HEK293 (cell line): ENCODE measurements around the gene S1PR4.

Experiments
- CTCF ChIA-PET: fragments of 350-600 bp; formaldehyde crosslinking; extraction: SDS; loops from one replicate; lab custom pipeline; 2021; ENCODE audit warnings: antibody characterized with exemption; lab: Yijun Ruan, JAX
- POLR2A ChIA-PET: fragments of 300-600 bp; formaldehyde crosslinking; extraction: SDS; loops from one replicate; lab custom pipeline; 2020; ENCODE audit warnings: antibody characterized with exemption, inconsistent platforms; lab: Yijun Ruan, JAX
- H3K27ac ChIP-seq: fragments of 200-500 bp; sonication (Bioruptor generic); 2 replicates; pipeline ENCODE4 v1.5.1; 2014; ENCODE audit warnings: low read depth, low read length, control low read depth, inconsistent platforms; ENCODE audit errors: extremely low read depth
- H3K36me3 ChIP-seq, 2 experiments: fragments of 200-500 bp in 1 of 2; sonication (Bioruptor generic) in 1 of 2; 1 replicate in 1 of 2; 2 replicates in 1 of 2; pipeline ENCODE4 v1.5.1; 2014 to 2017; ENCODE audit warnings: inconsistent platforms in 2 of 2, low read length in 2 of 2; ENCODE audit not compliant: control insufficient read depth in 2 of 2, insufficient read depth in 1 of 2
- H3K4me1 ChIP-seq: fragments of 200-500 bp; sonication (Bioruptor generic); 2 replicates; pipeline ENCODE4 v1.5.1; 2014; ENCODE audit warnings: mild to moderate bottlenecking, low read length, inconsistent platforms; ENCODE audit not compliant: control insufficient read depth, insufficient read depth
- H3K4me3 ChIP-seq: 2 replicates; pipeline ENCODE4 v1.5.1; 2011; ENCODE audit warnings: low read depth, mild to moderate bottlenecking, control low read depth, low read length, moderate library complexity
- H3K9me3 ChIP-seq: fragments of 200-500 bp; sonication (Bioruptor generic); 2 replicates; pipeline ENCODE4 v1.5.1; 2014; ENCODE audit warnings: low read depth, low read length, inconsistent platforms; ENCODE audit not compliant: control insufficient read depth, insufficient read depth
- EGR2 ChIP-seq: fragments of 450-650 bp; formaldehyde crosslinking; IDR thresholded peaks from 2 replicates; pipeline ENCODE4 v1.5.1; 2016; ENCODE audit warnings: low read depth, missing biosample characterization, missing genetic modification characterization
- GLIS1 ChIP-seq: fragments of 450-650 bp; formaldehyde crosslinking; IDR thresholded peaks from 2 replicates; pipeline ENCODE4 v1.5.1; 2016; ENCODE audit warnings: missing biosample characterization, missing genetic modification characterization
- HOXD13 ChIP-seq: sonication (generic); formaldehyde crosslinking; IDR thresholded peaks from 2 replicates; pipeline ENCODE4 v1.8.0; 2022; ENCODE audit warnings: missing genetic modification reagents, borderline replicate concordance
- PRDM1 ChIP-seq: fragments of 450-650 bp; formaldehyde crosslinking; IDR thresholded peaks from 2 replicates; pipeline ENCODE4; 2016; ENCODE audit warnings: missing biosample characterization, missing genetic modification characterization
- ZBTB1 ChIP-seq: fragments of 450-650 bp; formaldehyde crosslinking; IDR thresholded peaks from 2 replicates; pipeline ENCODE4 v1.5.1; 2016; ENCODE audit warnings: missing biosample characterization, missing genetic modification characterization
- ZEB2 ChIP-seq: fragments of 450-650 bp; formaldehyde crosslinking; IDR thresholded peaks from 2 replicates; pipeline ENCODE4 v1.5.1; 2016; ENCODE audit warnings: missing biosample characterization, missing genetic modification characterization
- ZFHX2 ChIP-seq: fragments of 450-650 bp; formaldehyde crosslinking; conservative IDR thresholded peaks from 2 replicates; pipeline ENCODE4 v1.5.1; 2016; ENCODE audit warnings: missing biosample characterization, missing genetic modification characterization
- ZIC2 ChIP-seq: fragments of 450-650 bp; formaldehyde crosslinking; IDR thresholded peaks from 2 replicates; pipeline ENCODE4 v1.5.1; 2016; ENCODE audit warnings: missing biosample characterization, missing genetic modification characterization
- ZNF174 ChIP-seq: fragments of 450-650 bp; formaldehyde crosslinking; IDR thresholded peaks from 2 replicates; pipeline ENCODE4 v1.5.0; 2017; ENCODE audit warnings: missing biosample characterization, mild to moderate bottlenecking, missing genetic modification characterization
- ZNF645 ChIP-seq: fragments of 450-650 bp; formaldehyde crosslinking; IDR thresholded peaks from 2 replicates; pipeline ENCODE4; 2016; ENCODE audit warnings: missing biosample characterization, missing genetic modification characterization
- TF ChIP-seq, protein P1 (sequence below): fragments of 450-650 bp; formaldehyde crosslinking; IDR thresholded peaks from 2 replicates; pipeline ENCODE4 v1.5.1; 2016; ENCODE audit warnings: missing biosample characterization, missing genetic modification characterization
- TF ChIP-seq, protein P2 (sequence below): fragments of 450-650 bp; formaldehyde crosslinking; IDR thresholded peaks from 2 replicates; pipeline ENCODE4 v1.5.1; 2016; ENCODE audit warnings: missing biosample characterization, missing genetic modification characterization
- TF ChIP-seq, protein P3 (sequence below): fragments of 450-650 bp; formaldehyde crosslinking; IDR thresholded peaks from 2 replicates; pipeline ENCODE4 v1.5.1; 2016; ENCODE audit warnings: missing biosample characterization, missing genetic modification characterization

S1PR4 gene

DNA sequence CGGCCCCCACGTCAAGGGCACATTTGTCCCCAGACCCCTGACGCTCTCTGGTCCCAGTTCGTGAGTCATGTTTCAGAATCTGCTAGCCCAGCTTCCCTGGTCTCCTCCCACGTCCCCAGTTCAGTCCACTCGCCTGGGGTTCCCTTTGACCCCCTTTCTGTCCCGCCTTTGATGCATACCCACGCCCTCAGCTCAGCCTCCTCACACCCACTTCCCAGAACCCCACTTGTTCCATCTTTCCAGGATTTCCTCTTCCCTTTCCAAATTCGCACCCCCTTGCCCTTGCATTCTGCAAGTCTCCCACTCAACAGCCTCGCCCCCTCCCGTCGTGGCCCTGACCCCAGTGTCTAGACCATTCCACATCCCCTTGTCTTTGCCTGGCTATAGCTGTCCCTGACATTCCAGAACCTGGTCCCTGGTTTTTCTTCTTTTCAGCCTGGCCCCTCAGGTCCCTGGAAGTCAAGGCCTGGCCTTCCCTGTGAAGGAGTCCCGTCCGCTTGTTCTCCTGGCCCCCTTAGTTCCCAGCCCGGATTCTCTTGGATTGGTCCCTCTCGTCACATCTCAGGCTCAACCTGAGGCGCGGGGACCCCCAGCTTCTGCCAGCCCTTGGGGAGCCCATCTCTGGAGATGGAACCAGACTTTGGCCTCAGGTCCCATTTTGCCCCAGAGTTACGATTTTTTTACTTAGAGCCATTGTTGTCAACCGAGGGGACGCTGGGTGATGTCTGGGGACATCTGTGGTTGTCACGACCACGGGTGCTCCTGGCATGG, 8.5 kb downstream of the S1PR4 start (continued):
- TF ChIP-seq, protein P1, sequence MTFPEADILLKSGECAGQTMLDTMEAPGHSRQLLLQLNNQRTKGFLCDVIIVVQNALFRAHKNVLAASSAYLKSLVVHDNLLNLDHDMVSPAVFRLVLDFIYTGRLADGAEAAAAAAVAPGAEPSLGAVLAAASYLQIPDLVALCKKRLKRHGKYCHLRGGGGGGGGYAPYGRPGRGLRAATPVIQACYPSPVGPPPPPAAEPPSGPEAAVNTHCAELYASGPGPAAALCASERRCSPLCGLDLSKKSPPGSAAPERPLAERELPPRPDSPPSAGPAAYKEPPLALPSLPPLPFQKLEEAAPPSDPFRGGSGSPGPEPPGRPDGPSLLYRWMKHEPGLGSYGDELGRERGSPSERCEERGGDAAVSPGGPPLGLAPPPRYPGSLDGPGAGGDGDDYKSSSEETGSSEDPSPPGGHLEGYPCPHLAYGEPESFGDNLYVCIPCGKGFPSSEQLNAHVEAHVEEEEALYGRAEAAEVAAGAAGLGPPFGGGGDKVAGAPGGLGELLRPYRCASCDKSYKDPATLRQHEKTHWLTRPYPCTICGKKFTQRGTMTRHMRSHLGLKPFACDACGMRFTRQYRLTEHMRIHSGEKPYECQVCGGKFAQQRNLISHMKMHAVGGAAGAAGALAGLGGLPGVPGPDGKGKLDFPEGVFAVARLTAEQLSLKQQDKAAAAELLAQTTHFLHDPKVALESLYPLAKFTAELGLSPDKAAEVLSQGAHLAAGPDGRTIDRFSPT (tag by site-specific recombination): 0 out of 2 replicates have a peak, but pooled peaks have one; percentile 2
- peak; percentile 95 for TF ChIP-seq ZFHX2
- TF ChIP-seq EGR2 (tag by site-specific recombination): peak; percentile 89

DNA sequence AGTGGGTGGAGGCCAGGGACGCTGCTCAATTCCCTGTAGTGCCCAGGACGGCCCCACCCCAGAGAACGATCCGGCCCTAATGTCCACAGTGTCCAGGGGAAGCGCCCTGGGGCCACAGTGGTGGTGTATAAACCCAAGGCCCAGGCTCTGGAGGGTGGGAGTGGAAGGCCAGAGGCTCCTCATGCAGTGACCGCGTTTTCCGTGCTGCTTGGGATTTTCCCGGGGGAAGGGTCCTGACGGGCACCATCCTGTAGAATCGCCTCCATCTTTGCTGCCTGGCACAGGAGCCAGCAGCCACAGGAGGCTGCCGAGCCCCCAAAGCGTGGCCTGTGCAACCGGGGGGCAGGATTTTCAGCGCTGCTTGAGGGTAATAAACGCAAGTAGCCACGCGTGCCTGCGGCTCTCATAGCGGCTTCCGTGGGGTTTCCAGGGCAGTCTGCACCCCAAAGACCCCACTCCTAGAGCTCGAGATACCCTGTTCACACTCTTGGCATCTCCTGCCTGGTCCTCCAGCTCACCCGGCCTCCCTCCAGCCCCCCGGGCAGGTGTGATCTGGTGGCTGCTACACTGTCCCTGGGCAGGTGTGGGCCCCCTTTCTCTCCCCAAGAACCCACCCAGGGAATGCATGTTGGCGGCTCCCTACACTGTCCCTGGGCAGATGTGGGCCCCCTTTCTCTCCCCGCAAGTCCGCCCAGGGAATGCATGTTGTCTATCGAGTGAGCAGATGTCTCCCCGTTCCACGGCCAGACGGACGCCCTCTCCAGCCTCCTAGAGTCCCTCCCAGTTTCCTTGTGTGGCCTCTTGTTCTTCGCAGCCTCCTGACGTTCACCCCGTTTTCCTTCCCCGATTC, 9.3 kb downstream of the S1PR4 start:
- POLR2A ChIA-PET: no interaction called here
- H3K27ac ChIP-seq: no peak overlapping the region
- CTCF ChIA-PET: interaction anchor here (1.3 kb wide), 1 partner anchor 12 kb away, joined by 6 read pairs; no protein-coding TSS in a partner anchor
- H3K4me1 ChIP-seq: peaks cover 5% of the 10 kb centered on the region
- H3K4me3 ChIP-seq: no peak overlapping the region
- H3K36me3 ChIP-seq: peaks cover 0 to 33% of the 10 kb centered on the region in 2 experiments; a peak in 1 of 3 replicates
- no peak for TF ChIP-seq HOXD13
- TF ChIP-seq, protein P2, sequence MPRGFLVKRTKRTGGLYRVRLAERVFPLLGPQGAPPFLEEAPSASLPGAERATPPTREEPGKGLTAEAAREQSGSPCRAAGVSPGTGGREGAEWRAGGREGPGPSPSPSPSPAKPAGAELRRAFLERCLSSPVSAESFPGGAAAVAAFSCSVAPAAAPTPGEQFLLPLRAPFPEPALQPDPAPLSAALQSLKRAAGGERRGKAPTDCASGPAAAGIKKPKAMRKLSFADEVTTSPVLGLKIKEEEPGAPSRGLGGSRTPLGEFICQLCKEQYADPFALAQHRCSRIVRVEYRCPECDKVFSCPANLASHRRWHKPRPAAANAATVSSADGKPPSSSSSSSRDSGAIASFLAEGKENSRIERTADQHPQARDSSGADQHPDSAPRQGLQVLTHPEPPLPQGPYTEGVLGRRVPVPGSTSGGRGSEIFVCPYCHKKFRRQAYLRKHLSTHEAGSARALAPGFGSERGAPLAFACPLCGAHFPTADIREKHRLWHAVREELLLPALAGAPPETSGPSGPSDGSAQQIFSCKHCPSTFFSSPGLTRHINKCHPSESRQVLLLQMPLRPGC: no peak
- TF ChIP-seq ZEB2 (tag by site-specific recombination): no peak
- TF ChIP-seq ZBTB1 (tag by site-specific recombination): no peak
- no peak for TF ChIP-seq ZNF645 (tag by site-specific recombination)
- TF ChIP-seq PRDM1 (tag by site-specific recombination): no peak; the same call in 1 of the 2 replicates
- TF ChIP-seq, protein P3, sequence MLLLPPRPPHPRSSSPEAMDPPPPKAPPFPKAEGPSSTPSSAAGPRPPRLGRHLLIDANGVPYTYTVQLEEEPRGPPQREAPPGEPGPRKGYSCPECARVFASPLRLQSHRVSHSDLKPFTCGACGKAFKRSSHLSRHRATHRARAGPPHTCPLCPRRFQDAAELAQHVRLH (tag by site-specific recombination): no peak
- no peak for TF ChIP-seq GLIS1
- H3K9me3 ChIP-seq: no peaks in the 10 kb centered on the region

DNA sequence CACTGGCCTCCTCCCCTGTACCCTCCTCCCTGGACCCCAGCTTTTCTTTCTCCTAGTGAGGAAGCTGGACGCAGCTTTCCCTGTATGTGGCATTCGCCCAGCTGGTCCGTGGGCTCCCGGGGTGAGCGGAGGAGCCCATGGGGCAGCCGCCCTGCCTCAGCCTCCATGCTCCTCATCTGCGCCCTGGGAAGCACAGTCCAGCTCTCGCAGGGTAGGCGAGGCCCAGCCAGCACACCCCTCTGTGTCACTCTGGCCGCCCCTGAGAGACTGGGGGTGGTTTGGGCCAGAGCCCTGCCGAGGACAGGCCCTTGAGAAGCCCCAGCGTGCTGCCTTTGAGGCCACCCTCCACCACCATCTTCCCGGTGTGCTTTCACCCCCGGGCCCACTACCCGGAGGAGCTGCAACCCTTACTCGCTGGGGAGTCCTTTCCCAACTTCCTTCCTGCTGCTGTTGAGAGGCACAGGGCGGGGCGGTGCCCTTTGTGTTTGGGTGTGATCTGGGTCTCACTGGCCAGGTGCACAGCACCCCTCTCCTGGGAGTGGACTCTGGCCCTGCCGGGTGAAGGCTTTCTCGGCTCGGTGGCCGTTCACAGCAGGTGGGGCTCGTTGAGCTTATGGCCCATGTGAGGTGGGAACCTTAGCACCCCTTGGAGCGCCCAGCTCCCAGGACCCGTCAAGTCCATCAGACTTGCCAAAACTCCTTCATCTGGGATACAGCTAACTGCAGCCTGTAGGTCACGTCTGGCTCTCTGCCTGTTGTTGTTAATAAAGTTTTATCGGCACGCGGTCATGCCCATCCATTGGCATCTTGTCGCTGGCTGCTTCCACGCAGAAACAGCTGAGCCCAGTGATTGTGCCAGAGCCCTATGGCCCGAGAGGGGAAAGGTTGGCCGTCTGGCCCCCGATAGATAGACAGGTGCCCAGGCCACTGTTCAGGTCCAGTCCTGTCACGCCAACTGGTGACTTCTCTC, 10.3 kb downstream of the S1PR4 start:
- Histone ChIP-seq H3K27ac (no peak overlapping the region), H3K4me1 (peaks cover 5% of the 10 kb centered on the region), H3K36me3 (peaks cover 0 to 41% of the 10 kb centered on the region in 2 experiments; a peak in 1 of 3 replicates), H3K9me3 (no peaks in the 10 kb centered on the region), H3K4me3 (no peak overlapping the region)
- ChIA-PET CTCF (interaction anchor here (1.3 kb wide), 1 partner anchor 13 kb away, joined by 6 read pairs; no protein-coding TSS in a partner anchor), POLR2A (no interaction called here)
- no peak for TF ChIP-seq ZNF174 (tag by site-specific recombination)
- no peak for TF ChIP-seq HOXD13
- TF ChIP-seq ZIC2 (tag by site-specific recombination): peak; percentile 69
